Measurements from ENCODE around the gene PARD3. TPM values are rescaled to one million over a fixed set of nuclear protein-coding genes. Genes with fewer than 3 reads are reported as not detected.
A peak's percentile ranks its signal among the peaks of the same experiment; 100 is the strongest.

The PARD3 gene
- total RNA-seq, 4 donors from 2014 or later, result 115 to 226 (median 141) TPM

DNA sequence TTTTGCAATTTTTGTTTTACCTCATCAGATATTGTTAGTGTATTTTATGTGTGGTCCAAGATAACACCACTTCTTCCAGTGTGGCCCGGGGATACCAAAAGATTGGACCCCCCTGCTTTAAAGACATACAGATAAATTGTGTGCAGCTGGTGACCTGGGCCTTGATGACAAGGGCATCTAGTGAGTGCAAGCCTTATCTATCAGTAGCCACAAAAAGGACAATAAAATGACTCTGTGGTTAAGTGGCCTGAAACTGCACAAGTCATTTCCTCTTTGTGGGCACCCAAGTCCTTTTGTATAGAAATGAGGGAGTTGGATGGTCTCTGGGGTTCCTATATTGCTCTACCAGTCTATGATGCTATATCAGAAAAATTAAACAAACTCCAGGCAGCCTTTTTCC, 98.1 kb downstream of the PARD3 start:
- Histone ChIP-seq H3K9me3 (no peaks in the 10 kb centered on the region), H3K4me1 (peaks cover 40% of the 10 kb centered on the region), H3K27me3 (no peaks in the 10 kb centered on the region), H3K27ac (no peak overlapping the region), H3K4me3 (no peak overlapping the region), H3K36me3 (no peaks in the 10 kb centered on the region)
- no peak for DNase-seq (ENCODE audit: low spot score in 2 of 2)
- WGBS, result 65% methylated on average over 1 of the region's 1 CpG
- TF ChIP-seq POLR2A (IDR thresholded peaks at IDR 0.05) (no peak), CTCF (IDR thresholded peaks at IDR 0.05) (no peak), EP300 (IDR thresholded peaks at IDR 0.05) (no peak), POLR2AphosphoS5 (IDR thresholded peaks at IDR 0.05) (no peak)

DNA sequence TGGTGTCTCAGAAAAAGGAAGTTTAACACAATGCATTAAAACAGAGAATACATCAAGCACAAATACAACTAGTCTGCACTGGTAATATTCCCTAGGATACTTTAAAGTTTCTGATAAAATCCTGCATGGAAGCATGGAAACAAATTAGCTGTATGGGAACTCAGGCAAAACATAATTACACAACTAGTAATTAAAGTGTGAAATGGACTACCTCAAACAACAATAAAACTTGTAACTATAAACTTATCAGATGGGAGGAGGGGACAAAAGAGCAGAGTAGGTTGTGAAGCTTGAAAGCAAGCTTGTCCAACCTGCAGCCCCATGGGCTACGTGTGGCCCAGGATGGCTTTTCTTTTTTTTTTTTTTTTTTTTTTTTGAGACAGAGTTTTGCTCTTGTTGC, 98.9 kb downstream of the PARD3 start:
- Histone ChIP-seq H3K4me3 (no peak overlapping the region), H3K9me3 (no peaks in the 10 kb centered on the region), H3K27me3 (no peaks in the 10 kb centered on the region), H3K27ac (no peak overlapping the region), H3K4me1 (peaks cover 41% of the 10 kb centered on the region), H3K36me3 (no peaks in the 10 kb centered on the region)
- WGBS, result 41% methylated on average over 1 of the region's 1 CpG
- no peak for DNase-seq (ENCODE audit: low spot score in 2 of 2)
- TF ChIP-seq POLR2A (IDR thresholded peaks at IDR 0.05), result no peak
- TF ChIP-seq EP300 (IDR thresholded peaks at IDR 0.05), result no peak
- TF ChIP-seq POLR2AphosphoS5 (IDR thresholded peaks at IDR 0.05), result no peak
- no peak for TF ChIP-seq CTCF (IDR thresholded peaks at IDR 0.05)

DNA sequence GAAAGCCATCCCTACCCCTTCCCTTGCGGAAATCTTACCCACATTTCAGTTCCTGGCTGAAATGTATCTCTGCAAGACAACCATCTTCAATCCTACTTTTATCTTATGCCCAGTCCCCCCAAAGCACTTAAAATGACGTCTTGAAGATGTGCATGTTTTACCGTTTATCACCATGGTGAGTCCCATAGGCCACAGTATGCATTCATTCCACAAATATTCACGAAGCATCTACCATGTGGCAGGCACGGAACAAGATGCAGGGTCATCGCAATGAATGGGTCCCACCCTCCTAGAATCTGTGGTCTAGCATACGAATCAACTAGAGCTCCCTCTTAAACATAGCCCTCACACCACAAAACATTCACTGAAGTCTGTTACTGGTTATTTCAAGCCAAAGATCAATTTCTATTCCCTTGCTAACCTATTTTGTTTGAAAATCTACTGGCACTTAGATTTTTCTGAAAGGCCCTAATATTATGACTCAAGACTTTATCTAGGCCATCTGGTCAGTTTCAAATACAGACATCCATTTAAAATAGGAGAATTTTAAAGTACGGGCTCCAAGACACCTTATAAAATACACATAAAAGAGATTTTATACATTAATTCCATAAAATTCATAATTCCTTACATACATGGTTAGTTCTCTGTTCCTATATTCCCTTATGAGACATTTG, 99.4 kb downstream of the PARD3 start:
- WGBS, result 92% methylated on average over 8 of the region's 8 CpGs
- Histone ChIP-seq H3K4me1 (peaks cover 41% of the 10 kb centered on the region), H3K9me3 (no peaks in the 10 kb centered on the region), H3K4me3 (no peak overlapping the region), H3K27ac (no peak overlapping the region), H3K27me3 (no peaks in the 10 kb centered on the region), H3K36me3 (no peaks in the 10 kb centered on the region)
- TF ChIP-seq EP300 (IDR thresholded peaks at IDR 0.05) (no peak), POLR2AphosphoS5 (IDR thresholded peaks at IDR 0.05) (no peak), POLR2A (IDR thresholded peaks at IDR 0.05) (no peak), CTCF (IDR thresholded peaks at IDR 0.05) (no peak)
- no peak for DNase-seq (ENCODE audit: low spot score in 2 of 2)

DNA sequence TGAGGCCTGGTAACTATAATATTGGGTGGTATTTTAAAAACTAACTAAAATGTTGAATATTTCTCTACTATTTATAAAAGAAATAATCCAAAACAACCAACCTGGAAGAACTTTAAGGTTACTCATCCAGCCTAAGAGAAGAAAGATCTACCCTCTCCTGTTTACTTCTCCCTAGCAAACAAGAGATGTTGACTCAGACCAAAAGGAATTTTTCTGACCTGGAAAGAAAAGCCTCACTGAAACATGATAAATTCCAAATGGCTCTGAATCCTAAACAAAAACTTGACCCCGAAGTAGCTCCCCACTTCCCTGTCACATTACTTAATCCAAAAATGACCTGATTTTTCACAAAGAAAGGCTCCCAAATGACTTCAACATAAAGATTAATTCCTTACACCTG, 101.2 kb downstream of the PARD3 start:
- Histone ChIP-seq H3K27me3 (no peaks in the 10 kb centered on the region), H3K36me3 (no peaks in the 10 kb centered on the region), H3K27ac (no peak overlapping the region), H3K4me3 (no peak overlapping the region), H3K4me1 (peaks cover 39% of the 10 kb centered on the region), H3K9me3 (no peaks in the 10 kb centered on the region)
- TF ChIP-seq POLR2AphosphoS5 (IDR thresholded peaks at IDR 0.05) (no peak), EP300 (IDR thresholded peaks at IDR 0.05) (no peak), POLR2A (IDR thresholded peaks at IDR 0.05) (no peak), CTCF (IDR thresholded peaks at IDR 0.05) (no peak)
- no peak for DNase-seq (ENCODE audit: low spot score in 2 of 2)
- 83% methylated on average over 1 of the region's 1 CpG for WGBS

DNA sequence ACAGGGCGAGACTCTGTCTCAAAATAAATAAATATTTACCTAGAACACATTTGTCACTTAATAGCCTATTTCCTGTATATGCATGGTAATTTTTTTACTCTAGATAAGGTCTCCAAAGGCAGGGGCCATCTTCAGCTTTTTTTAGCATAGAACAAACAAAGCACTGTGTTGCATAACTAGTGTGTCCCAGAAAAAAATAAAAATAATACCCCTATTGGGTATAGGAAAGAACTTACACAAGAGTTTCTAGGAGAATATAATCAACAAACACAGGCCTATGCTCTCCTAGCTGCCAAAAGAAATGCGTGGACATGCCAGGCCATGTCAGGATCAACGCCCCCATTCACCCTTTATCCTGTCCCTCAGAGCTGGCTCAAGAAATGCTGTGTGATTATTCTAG, 103.6 kb downstream of the PARD3 start:
- TF ChIP-seq POLR2AphosphoS5 (IDR thresholded peaks at IDR 0.05) (no peak), CTCF (IDR thresholded peaks at IDR 0.05) (no peak), POLR2A (IDR thresholded peaks at IDR 0.05) (no peak)
- DNase-seq (ENCODE audit: low spot score in 2 of 2), result no peak
- no peaks in the 10 kb centered on the region for H3K36me3 ChIP-seq
- WGBS, result 56% methylated on average over 3 of the region's 3 CpGs
- no peaks in the 10 kb centered on the region for H3K27me3 ChIP-seq
- H3K9me3 ChIP-seq, result no peaks in the 10 kb centered on the region
- peak overlapping the region; percentile 53 for H3K27ac ChIP-seq
- no peak overlapping the region for H3K4me3 ChIP-seq
- H3K4me1 ChIP-seq, result peaks cover 35% of the 10 kb centered on the region
